ENCODE results near the gene PGLYRP2.
A peak's percentile ranks its signal among the peaks of the same experiment; 100 is the strongest.

Gene PGLYRP2

GRCh38 chr19:15453906-15454860 is 25.1 kb downstream of the PGLYRP2 start:
- no peak for DNase-seq

- DNase-seq: no peak
Measured at GRCh38 chr19:15453091-15453578, 26.2 kb downstream of the PGLYRP2 start.

- DNase-seq: peak in 1 of 2 experiments; percentile 49
Measured at GRCh38 chr19:15452111-15453047, 26.9 kb downstream of the PGLYRP2 start.

- no peak for DNase-seq
Measured at GRCh38 chr19:15450528-15450890, 28.8 kb downstream of the PGLYRP2 start.

- peak in 1 of 2 experiments; percentile 51 for DNase-seq
Measured at GRCh38 chr19:15449620-15450527, 29.4 kb downstream of the PGLYRP2 start, which contains the start of gene WIZ. TSS of gene WIZ (minus strand) at chr19:15449956. CDS start at chr19:15448307, 1,649 bp downstream.

- DNase-seq: no peak
Measured at GRCh38 chr19:15448778-15449619, 30.3 kb downstream of the PGLYRP2 start.

GRCh38 chr19:15448044-15448777 is 31.1 kb downstream of the PGLYRP2 start:
- no peak for DNase-seq

- DNase-seq: no peak
Measured at GRCh38 chr19:15447057-15447456, 32.2 kb downstream of the PGLYRP2 start.

GRCh38 chr19:15445807-15446376 is 33.4 kb downstream of the PGLYRP2 start:
- no peak for DNase-seq

- no peak for DNase-seq
Measured at GRCh38 chr19:15445227-15445605, 34.1 kb downstream of the PGLYRP2 start.

- no peak for DNase-seq
Measured at GRCh38 chr19:15444505-15445226, 34.6 kb downstream of the PGLYRP2 start.

GRCh38 chr19:15443838-15444237 is 35.5 kb downstream of the PGLYRP2 start:
- DNase-seq: no peak

- no peak for DNase-seq
Measured at GRCh38 chr19:15443325-15443724, 36.0 kb downstream of the PGLYRP2 start.

GRCh38 chr19:15442142-15442920 is 37.0 kb downstream of the PGLYRP2 start:
- no peak for DNase-seq

GRCh38 chr19:15441317-15441716 is 38.0 kb downstream of the PGLYRP2 start:
- DNase-seq: no peak

- DNase-seq: no peak
Measured at GRCh38 chr19:15439821-15440641, 39.3 kb downstream of the PGLYRP2 start.

GRCh38 chr19:15439078-15439799 is 40.1 kb downstream of the PGLYRP2 start:
- no peak for DNase-seq

All from SW 1271 (cell line).